Measurements from ENCODE around the gene PLEKHG3.

Gene PLEKHG3

GRCh38 chr14:64778104-64778754 lies 74.0 kb downstream of the PLEKHG3 start:
- no peak overlapping the region for H3K4me3 ChIP-seq (ENCODE audit: low read length)
- DNase-seq (ENCODE audit: low read depth) = no peak
- no peak for TF ChIP-seq CTCF (conservative IDR thresholded peaks at IDR 0.05; ENCODE audit: low read depth, low read length)

GRCh38 chr14:64779472-64779871 lies 75.2 kb downstream of the PLEKHG3 start:
- no peak for DNase-seq (ENCODE audit: low read depth)
- no peak overlapping the region for H3K4me3 ChIP-seq (ENCODE audit: low read length)
- TF ChIP-seq CTCF (conservative IDR thresholded peaks at IDR 0.05; ENCODE audit: low read depth, low read length) = no peak

GRCh38 chr14:64782196-64782595 lies 78.0 kb downstream of the PLEKHG3 start:
- no peak overlapping the region for H3K4me3 ChIP-seq (ENCODE audit: low read length)
- no peak for TF ChIP-seq CTCF (conservative IDR thresholded peaks at IDR 0.05; ENCODE audit: low read depth, low read length)
- no peak for DNase-seq (ENCODE audit: low read depth)

GRCh38 chr14:64784006-64784405 lies 79.8 kb downstream of the PLEKHG3 start:
- H3K4me3 ChIP-seq (ENCODE audit: low read length) = no peak overlapping the region
- no peak for DNase-seq (ENCODE audit: low read depth)
- TF ChIP-seq CTCF (conservative IDR thresholded peaks at IDR 0.05; ENCODE audit: low read depth, low read length) = no peak

GRCh38 chr14:64786296-64787149 lies 82.3 kb downstream of the PLEKHG3 start:
- H3K4me3 ChIP-seq (ENCODE audit: low read length) = no peak overlapping the region
- no peak for DNase-seq (ENCODE audit: low read depth)
- TF ChIP-seq CTCF (conservative IDR thresholded peaks at IDR 0.05; ENCODE audit: low read depth, low read length) = no peak

GRCh38 chr14:64787619-64788018 lies 83.4 kb downstream of the PLEKHG3 start:
- no peak overlapping the region for H3K4me3 ChIP-seq (ENCODE audit: low read length)
- DNase-seq (ENCODE audit: low read depth) = no peak
- no peak for TF ChIP-seq CTCF (conservative IDR thresholded peaks at IDR 0.05; ENCODE audit: low read depth, low read length)

- peak; percentile 81 for DNase-seq (ENCODE audit: low read depth)
- no peak for TF ChIP-seq CTCF (conservative IDR thresholded peaks at IDR 0.05; ENCODE audit: low read depth, low read length)
- no peak overlapping the region for H3K4me3 ChIP-seq (ENCODE audit: low read length)
Measured at GRCh38 chr14:64788706-64789105, 84.5 kb downstream of the PLEKHG3 start.
